BE2C (cell line): ENCODE results near the gene TDG.

ENCODE experiments used
- DNase-seq: peaks from one replicate; pipeline ENCODE4 v3.0.0-alpha.2; 2020
- H3K27me3 ChIP-seq: fragments of 250-450 bp; sonication (Bioruptor Pico); 2 replicates; pipeline ENCODE4 v1.5.1; 2020; ENCODE audit warnings: mild to moderate bottlenecking
- H3K36me3 ChIP-seq: fragments of 250-450 bp; sonication (Bioruptor Pico); 2 replicates; pipeline ENCODE4 v1.5.1; 2020; ENCODE audit warnings: mild to moderate bottlenecking
- H3K4me1 ChIP-seq: fragments of 250-450 bp; sonication (Bioruptor Pico); 2 replicates; pipeline ENCODE4 v1.5.1; 2020
- H3K4me3 ChIP-seq: 2 replicates; pipeline ENCODE4 v1.5.1; 2011; ENCODE audit warnings: low read depth, low read length
- H3K9me3 ChIP-seq: fragments of 250-450 bp; sonication (Bioruptor Pico); 2 replicates; pipeline ENCODE4 v1.5.1; 2020
- CTCF ChIP-seq: IDR thresholded peaks from 2 replicates; pipeline ENCODE4 v1.5.1; 2012; ENCODE audit warnings: mild to moderate bottlenecking, low read depth, low read length

The TDG gene

DNA sequence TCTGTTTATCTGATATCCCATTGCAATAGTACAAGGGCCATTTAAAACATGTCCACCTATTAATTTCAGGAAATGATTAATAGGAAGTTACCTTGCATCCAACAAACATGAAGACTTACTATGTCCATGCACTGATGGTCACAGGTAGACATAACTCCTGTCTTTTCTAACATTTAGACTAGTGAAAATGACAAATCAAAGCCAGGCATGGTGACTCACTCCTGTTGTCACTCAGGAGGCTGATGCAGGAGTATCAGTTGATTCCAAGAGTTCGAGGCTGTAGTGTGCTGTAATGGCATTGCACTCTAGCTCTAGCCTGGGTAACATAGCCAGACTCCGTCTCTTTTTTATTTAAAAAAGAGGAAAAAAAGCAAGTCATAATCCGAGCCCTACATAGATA, 20.7 kb upstream of the TDG start:
- Histone ChIP-seq H3K36me3 (peaks cover 98% of the 10 kb centered on the region), H3K27me3 (no peaks in the 10 kb centered on the region), H3K9me3 (no peaks in the 10 kb centered on the region), H3K4me1 (no peaks in the 10 kb centered on the region), H3K4me3 (no peak overlapping the region)
- no peak for DNase-seq
- no peak for TF ChIP-seq CTCF

- Histone ChIP-seq H3K36me3 (peaks cover 97% of the 10 kb centered on the region), H3K27me3 (no peaks in the 10 kb centered on the region), H3K4me1 (no peaks in the 10 kb centered on the region), H3K4me3 (no peak overlapping the region), H3K9me3 (no peaks in the 10 kb centered on the region)
- no peak for DNase-seq
- TF ChIP-seq CTCF: no peak
These were observed 17.7 kb upstream of the TDG start for GRCh38 chr12:103947871-103948555.

DNA sequence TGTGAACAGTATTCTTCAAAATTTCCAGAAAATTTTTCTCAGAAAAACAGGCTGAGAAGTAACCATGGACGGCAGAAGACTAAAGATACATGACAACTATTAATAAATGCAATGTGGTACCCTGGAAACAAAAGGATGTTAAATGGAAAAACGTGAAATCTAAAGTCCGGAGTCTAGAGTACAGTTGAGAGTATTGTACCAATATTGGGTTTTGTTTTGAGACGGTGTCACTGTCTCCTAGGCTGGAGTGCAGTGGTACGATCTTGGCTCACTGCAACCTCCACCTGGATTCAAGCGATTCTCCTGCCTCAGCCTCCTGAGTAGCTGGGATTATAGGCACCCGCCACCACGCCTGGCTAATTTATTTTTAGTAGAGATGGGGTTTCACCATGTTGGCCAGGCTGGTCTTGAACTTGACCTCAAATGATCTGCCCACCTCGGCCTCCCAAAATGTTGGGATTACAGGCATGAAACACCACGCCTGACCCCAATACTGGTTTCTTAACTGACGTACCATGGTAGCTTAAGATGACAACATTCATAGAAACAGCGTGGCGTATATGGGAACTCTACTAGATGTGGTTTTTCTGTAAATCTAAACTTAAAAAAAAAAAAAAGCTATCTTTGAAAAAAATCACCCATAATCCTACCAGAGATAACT, 16.8 kb upstream of the TDG start:
- no peaks in the 10 kb centered on the region for H3K9me3 ChIP-seq
- DNase-seq: no peak
- no peaks in the 10 kb centered on the region for H3K4me1 ChIP-seq
- no peaks in the 10 kb centered on the region for H3K27me3 ChIP-seq
- H3K36me3 ChIP-seq: peaks cover 97% of the 10 kb centered on the region
- no peak for TF ChIP-seq CTCF
- H3K4me3 ChIP-seq: no peak overlapping the region

- no peak for TF ChIP-seq CTCF
- Histone ChIP-seq H3K9me3 (no peaks in the 10 kb centered on the region), H3K27me3 (no peaks in the 10 kb centered on the region), H3K36me3 (peaks cover 73% of the 10 kb centered on the region), H3K4me1 (no peaks in the 10 kb centered on the region), H3K4me3 (no peak overlapping the region)
- DNase-seq: no peak
These were observed 13.2 kb upstream of the TDG start for GRCh38 chr12:103952497-103952896.

DNA sequence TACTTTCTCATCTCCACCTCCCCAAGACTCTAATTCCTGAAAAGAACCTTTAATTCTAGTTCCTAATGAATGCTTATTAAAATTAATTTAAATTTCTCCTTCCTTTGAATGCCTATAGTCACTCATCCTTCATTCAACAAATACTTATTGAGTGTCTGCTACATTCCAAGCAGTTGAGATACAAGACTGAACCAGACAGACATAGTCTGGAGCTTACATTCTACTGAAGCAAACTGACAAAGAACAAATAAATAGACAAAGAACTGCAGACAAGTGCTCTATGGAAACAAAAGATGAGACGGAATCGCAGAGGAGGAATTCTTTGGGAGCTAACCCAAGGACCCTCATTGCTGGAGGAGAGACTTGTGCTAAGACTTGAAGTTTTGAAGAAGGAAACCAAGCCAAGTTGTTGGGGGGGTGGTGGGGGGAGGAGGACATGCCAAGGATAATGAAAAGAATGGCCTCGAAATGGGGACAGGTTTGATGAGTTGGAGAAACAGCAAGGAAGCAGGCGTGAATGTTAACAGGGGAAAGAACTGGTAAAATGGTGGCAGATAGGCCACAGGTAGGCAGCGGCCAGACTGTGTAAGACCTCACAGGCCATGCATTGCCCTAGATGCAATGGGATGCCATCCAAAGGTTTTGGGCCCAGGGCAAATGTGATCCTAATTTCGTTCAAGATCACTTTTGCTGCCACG, 9.7 kb upstream of the TDG start:
- Histone ChIP-seq H3K27me3 (no peaks in the 10 kb centered on the region), H3K9me3 (no peaks in the 10 kb centered on the region), H3K36me3 (peaks cover 38% of the 10 kb centered on the region), H3K4me1 (no peaks in the 10 kb centered on the region), H3K4me3 (peak overlapping the region; percentile 92)
- DNase-seq: no peak
- no peak for TF ChIP-seq CTCF

- H3K9me3 ChIP-seq: no peaks in the 10 kb centered on the region
- H3K27me3 ChIP-seq: no peaks in the 10 kb centered on the region
- DNase-seq: no peak
- H3K4me3 ChIP-seq: peak overlapping the region; percentile 92
- peaks cover 33% of the 10 kb centered on the region for H3K36me3 ChIP-seq
- TF ChIP-seq CTCF: no peak
- no peaks in the 10 kb centered on the region for H3K4me1 ChIP-seq
These were observed 9.1 kb upstream of the TDG start for GRCh38 chr12:103956509-103957027.
